Mesodermal cell (in vitro differentiated cells): ENCODE measurements around the gene H2AZ2. TPM values are rescaled to one million over a fixed set of nuclear protein-coding genes. Genes with fewer than 3 reads are reported as not detected.

Source experiments
- H3K27ac ChIP-seq: 2 replicates; pipeline ENCODE4 v1.7.0; 2013; ENCODE audit warnings: mild to moderate bottlenecking, low read depth, low read length, moderate library complexity; ENCODE audit not compliant: severe bottlenecking
- H3K36me3 ChIP-seq: 2 replicates; pipeline ENCODE4 v1.7.1; 2013; ENCODE audit warnings: mild to moderate bottlenecking, low read length, moderate library complexity; ENCODE audit not compliant: control insufficient read depth, insufficient read depth
- H3K4me1 ChIP-seq: one replicate; pipeline ENCODE4 v1.7.1; 2013; ENCODE audit warnings: mild to moderate bottlenecking, low read length; ENCODE audit not compliant: insufficient read depth, control insufficient read depth, poor library complexity, severe bottlenecking
- H3K4me3 ChIP-seq: 2 replicates; pipeline ENCODE4 v1.7.0; 2013; ENCODE audit warnings: low read length, control low read depth, mild to moderate bottlenecking; ENCODE audit not compliant: insufficient read depth, poor library complexity, severe bottlenecking; ENCODE audit errors: extremely low read depth
- H3K9me3 ChIP-seq: 2 replicates; pipeline ENCODE4 v1.7.1; 2013; ENCODE audit warnings: mild to moderate bottlenecking, low read length, moderate library complexity; ENCODE audit not compliant: control insufficient read depth
- WGBS, 2 experiments: methylation state at CpG; one replicate each; pipeline ENCODE4 v1.1.5; 2013; ENCODE audit warnings: missing lambda C conversion rate in 2 of 2; ENCODE audit not compliant: insufficient coverage in 2 of 2; 5-methylcytosine and 5-hydroxymethylcytosine counted together
- polyA plus RNA-seq, 2 experiments: library from polyadenylated mRNA; stranded (reverse); fragments of 50-300 nt; gene quantifications; one replicate each; pipeline ENCODE4 v1.2.3, GENCODE V29; 2013

The H2AZ2 gene
- 206 TPM for polyA plus RNA-seq (2013, experiment 1 of 2)
- 224 TPM for polyA plus RNA-seq (2013, experiment 2 of 2)

GRCh38 chr7:44847920-44848634, at the start of gene H2AZ2:
Gene H2AZ2 (minus strand): TSS chr7:44848087. CDS start chr7:44847971, 116 bp downstream.
- 0% methylated on average over 54 to 62 of the region's 70 CpGs for WGBS, 2 experiments
- Histone ChIP-seq H3K4me1 (peaks cover 3% of the 10 kb centered on the region), H3K9me3 (no peaks in the 10 kb centered on the region), H3K27ac (peak within 1 kb of the TSS; percentile 95), H3K36me3 (peaks cover 7% of the 10 kb centered on the region), H3K4me3 (peak within 1 kb of the TSS; percentile 76)

- Histone ChIP-seq H3K4me3 (no peak overlapping the region), H3K9me3 (no peaks in the 10 kb centered on the region), H3K36me3 (no peaks in the 10 kb centered on the region), H3K27ac (no peak overlapping the region), H3K4me1 (no peaks in the 10 kb centered on the region)
- 100% methylated on average over 1 of the region's 1 CpG for WGBS, 2 experiments
These were observed 49.4 kb upstream of the H2AZ2 start for GRCh38 chr7:44897309-44897708.

- no peaks in the 10 kb centered on the region for H3K4me1 ChIP-seq
- no peaks in the 10 kb centered on the region for H3K36me3 ChIP-seq
- H3K9me3 ChIP-seq: no peaks in the 10 kb centered on the region
- 86 to 89% methylated on average over 3 to 4 of the region's 4 CpGs for WGBS, 2 experiments
- H3K4me3 ChIP-seq: no peak overlapping the region
- no peak overlapping the region for H3K27ac ChIP-seq
These were observed 47.1 kb upstream of the H2AZ2 start for GRCh38 chr7:44894888-44895580.

- no peaks in the 10 kb centered on the region for H3K36me3 ChIP-seq
- no peaks in the 10 kb centered on the region for H3K4me1 ChIP-seq
- whole genome bisulfite sequencing, 2 experiments: 76 to 82% methylated on average over 8 of the region's 8 CpGs
- no peaks in the 10 kb centered on the region for H3K9me3 ChIP-seq
- no peak overlapping the region for H3K4me3 ChIP-seq
- H3K27ac ChIP-seq: no peak overlapping the region
These were observed 45.9 kb upstream of the H2AZ2 start for GRCh38 chr7:44893710-44894234.

- no peak overlapping the region for H3K27ac ChIP-seq
- H3K4me1 ChIP-seq: no peaks in the 10 kb centered on the region
- no peak overlapping the region for H3K4me3 ChIP-seq
- 82 to 100% methylated on average over 1 of the region's 1 CpG for WGBS, 2 experiments
- H3K9me3 ChIP-seq: no peaks in the 10 kb centered on the region
- H3K36me3 ChIP-seq: no peaks in the 10 kb centered on the region
These were observed 43.9 kb upstream of the H2AZ2 start for GRCh38 chr7:44891791-44892190.

- no peaks in the 10 kb centered on the region for H3K4me1 ChIP-seq
- WGBS, 2 experiments: 55 to 79% methylated on average over 2 of the region's 2 CpGs
- H3K27ac ChIP-seq: no peak overlapping the region
- H3K36me3 ChIP-seq: no peaks in the 10 kb centered on the region
- H3K9me3 ChIP-seq: no peaks in the 10 kb centered on the region
- H3K4me3 ChIP-seq: no peak overlapping the region
These were observed 43.5 kb upstream of the H2AZ2 start for GRCh38 chr7:44891372-44891771.

GRCh38 chr7:44889086-44889781, 41.3 kb upstream of the H2AZ2 start:
- no peak overlapping the region for H3K27ac ChIP-seq
- no peaks in the 10 kb centered on the region for H3K9me3 ChIP-seq
- no peak overlapping the region for H3K4me3 ChIP-seq
- 53 to 86% methylated on average over 2 to 3 of the region's 5 CpGs for WGBS, 2 experiments
- H3K4me1 ChIP-seq: no peaks in the 10 kb centered on the region
- peaks cover 1% of the 10 kb centered on the region for H3K36me3 ChIP-seq

GRCh38 chr7:44887293-44887692, 39.4 kb upstream of the H2AZ2 start:
- WGBS, 2 experiments: 87 to 100% methylated on average over 3 to 5 of the region's 6 CpGs
- H3K4me3 ChIP-seq: no peak overlapping the region
- H3K36me3 ChIP-seq: peaks cover 20% of the 10 kb centered on the region
- no peak overlapping the region for H3K27ac ChIP-seq
- H3K9me3 ChIP-seq: no peaks in the 10 kb centered on the region
- peaks cover 15% of the 10 kb centered on the region for H3K4me1 ChIP-seq

GRCh38 chr7:44885394-44886317, 37.8 kb upstream of the H2AZ2 start, which contains the start of gene PURB:
Gene PURB (minus strand): TSS chr7:44885530. CDS start chr7:44885348, 182 bp downstream.
- H3K36me3 ChIP-seq: peaks cover 29% of the 10 kb centered on the region
- peak within 1 kb of the TSS; percentile 94 for H3K27ac ChIP-seq
- peaks cover 17% of the 10 kb centered on the region for H3K4me1 ChIP-seq
- no peaks in the 10 kb centered on the region for H3K9me3 ChIP-seq
- 1 to 2% methylated on average over 34 to 52 of the region's 72 CpGs for WGBS, 2 experiments
- peak within 1 kb of the TSS; percentile 83 for H3K4me3 ChIP-seq
